ENCODE results near the gene PLP2.
"Not testable (repeated sequence)": the region's sequence is repeated elsewhere in the genome, so short reads cannot be mapped to it uniquely, and the experiment has no call there.

Gene PLP2

GRCh38 chrX:49163555-49164419, 7.9 kb upstream of the PLP2 start:
- peak; percentile 21 to 91 (median 80) for DNase-seq

- DNase-seq = no peak
Measured at GRCh38 chrX:49164589-49165360, 6.9 kb upstream of the PLP2 start.

- DNase-seq = peak in 13 of 14 donors; percentile 2 to 92 (median 48)
Measured at GRCh38 chrX:49165901-49166881, 5.5 kb upstream of the PLP2 start.

GRCh38 chrX:49166914-49167739, 4.6 kb upstream of the PLP2 start:
- DNase-seq = peak in 9 of 14 donors; percentile 14 to 67 (median 40)

GRCh38 chrX:49167740-49168108, 4.0 kb upstream of the PLP2 start:
- no peak for DNase-seq

- DNase-seq = peak in 8 of 14 donors; percentile 16 to 43 (median 30)
Measured at GRCh38 chrX:49172280-49172780, 632 bp downstream of the PLP2 start.

- not testable (repeated sequence) for DNase-seq
Measured at GRCh38 chrX:49173544-49173943, 1.8 kb downstream of the PLP2 start.

- DNase-seq = no peak
Measured at GRCh38 chrX:49174723-49175122, 3.0 kb downstream of the PLP2 start.

GRCh38 chrX:49175435-49176274, 4.0 kb downstream of the PLP2 start:
- DNase-seq = no peak

GRCh38 chrX:49176421-49177326, 5.0 kb downstream of the PLP2 start:
- DNase-seq = no peak

GRCh38 chrX:49177338-49177833, 5.7 kb downstream of the PLP2 start:
- no peak for DNase-seq

GRCh38 chrX:49177873-49178480, 6.3 kb downstream of the PLP2 start:
- no peak for DNase-seq

GRCh38 chrX:49178537-49178936, 6.8 kb downstream of the PLP2 start:
- DNase-seq = no peak

GRCh38 chrX:49179358-49179757, 7.7 kb downstream of the PLP2 start:
- no peak for DNase-seq

- no peak for DNase-seq
Measured at GRCh38 chrX:49183701-49184281, 12.1 kb downstream of the PLP2 start.

- DNase-seq = peak in 7 of 14 donors; percentile 1 to 50 (median 14)
Measured at GRCh38 chrX:49184294-49185281, 12.9 kb downstream of the PLP2 start.
